ENCODE data around the gene TFDP1. TPM values are rescaled to one million over a fixed set of nuclear protein-coding genes. Genes with fewer than 3 reads are reported as not detected.

TFDP1 gene
- 10 to 100 TPM; 50.1 to 62.4 TPM for total RNA-seq

- Histone ChIP-seq H3K36me3 (no peaks in the 10 kb centered on the region), H3K4me1 (replicated peaks) (no peaks in the 10 kb centered on the region), H3K9me3 (no peaks in the 10 kb centered on the region), H3K27me3 (replicated peaks; ENCODE audit: insufficient read depth) (no peaks in the 10 kb centered on the region), H3K4me3 (peak within 1 kb of the TSS; percentile 46 to 57), H3K27ac (no peak within 1 kb of the TSS)
- peak; percentile 65 for DNase-seq (ENCODE audit: low spot score)
- TF ChIP-seq POLR2A (IDR thresholded peaks at IDR 0.05) (no peak), POLR2AphosphoS5 (IDR thresholded peaks at IDR 0.05) (peak; percentile 23)
- intact Hi-C loops (cut with DNase I) = no loop called here
- WGBS = 8% methylated on average over 26 of the region's 92 CpGs
Measured at GRCh38 chr13:113584205-113584869, at the start of gene TFDP1. Gene TFDP1, plus strand, starts transcription at chr13:113584753. Its CDS starts 1,085 bp downstream, at chr13:113585838.

GRCh38 chr13:113535381-113535781, 49.2 kb upstream of the TFDP1 start:
- 97% methylated on average over 13 of the region's 13 CpGs for WGBS
- no peaks in the 10 kb centered on the region for H3K36me3 ChIP-seq
- H3K27me3 ChIP-seq (replicated peaks; ENCODE audit: insufficient read depth) = no peaks in the 10 kb centered on the region
- intact Hi-C loops (cut with DNase I) = no loop called here
- H3K27ac ChIP-seq = no peak overlapping the region
- no peak for TF ChIP-seq POLR2A (IDR thresholded peaks at IDR 0.05)
- no peak for TF ChIP-seq POLR2AphosphoS5 (IDR thresholded peaks at IDR 0.05)
- no peak for TF ChIP-seq CTCF (IDR thresholded peaks at IDR 0.05)
- no peaks in the 10 kb centered on the region for H3K4me1 ChIP-seq (replicated peaks)
- no peaks in the 10 kb centered on the region for H3K9me3 ChIP-seq
- no peak for DNase-seq (ENCODE audit: low spot score)
- no peak overlapping the region for H3K4me3 ChIP-seq

- intact Hi-C loops (cut with DNase I) = no loop called here
- DNase-seq (ENCODE audit: low spot score) = no peak
- Histone ChIP-seq H3K27ac (no peak overlapping the region), H3K9me3 (no peaks in the 10 kb centered on the region), H3K36me3 (no peaks in the 10 kb centered on the region), H3K4me1 (replicated peaks) (no peaks in the 10 kb centered on the region), H3K27me3 (replicated peaks; ENCODE audit: insufficient read depth) (no peaks in the 10 kb centered on the region), H3K4me3 (no peak overlapping the region)
- no peak for TF ChIP-seq CTCF (IDR thresholded peaks at IDR 0.05)
- no peak for TF ChIP-seq POLR2A (IDR thresholded peaks at IDR 0.05)
- TF ChIP-seq POLR2AphosphoS5 (IDR thresholded peaks at IDR 0.05) = no peak
- 96% methylated on average over 18 of the region's 18 CpGs for WGBS
Measured at GRCh38 chr13:113536461-113537110, 48.0 kb upstream of the TFDP1 start.

- no peak overlapping the region for H3K27ac ChIP-seq
- no peaks in the 10 kb centered on the region for H3K36me3 ChIP-seq
- H3K27me3 ChIP-seq (replicated peaks; ENCODE audit: insufficient read depth) = no peaks in the 10 kb centered on the region
- no peak for TF ChIP-seq POLR2A (IDR thresholded peaks at IDR 0.05)
- no peak for TF ChIP-seq CTCF (IDR thresholded peaks at IDR 0.05)
- no peak for TF ChIP-seq POLR2AphosphoS5 (IDR thresholded peaks at IDR 0.05)
- no peak overlapping the region for H3K4me3 ChIP-seq
- intact Hi-C loops (cut with DNase I) = no loop called here
- no peaks in the 10 kb centered on the region for H3K9me3 ChIP-seq
- DNase-seq (ENCODE audit: low spot score) = no peak
- H3K4me1 ChIP-seq (replicated peaks) = no peaks in the 10 kb centered on the region
- 92% methylated on average over 19 of the region's 19 CpGs for WGBS
Measured at GRCh38 chr13:113537205-113537604, 47.3 kb upstream of the TFDP1 start.

GRCh38 chr13:113537909-113538688, 46.5 kb upstream of the TFDP1 start:
- Histone ChIP-seq H3K36me3 (no peaks in the 10 kb centered on the region), H3K9me3 (no peaks in the 10 kb centered on the region), H3K4me1 (replicated peaks) (no peaks in the 10 kb centered on the region), H3K27ac (no peak overlapping the region), H3K27me3 (replicated peaks; ENCODE audit: insufficient read depth) (no peaks in the 10 kb centered on the region), H3K4me3 (no peak overlapping the region)
- intact Hi-C loops (cut with DNase I) = no loop called here
- DNase-seq (ENCODE audit: low spot score) = no peak
- 60% methylated on average over 21 of the region's 21 CpGs for WGBS
- TF ChIP-seq CTCF (IDR thresholded peaks at IDR 0.05) (no peak), POLR2AphosphoS5 (IDR thresholded peaks at IDR 0.05) (no peak), POLR2A (IDR thresholded peaks at IDR 0.05) (no peak)
